Right atrium auricular region (tissue), 2 donors: ENCODE results near the gene ZNF488. TPM values are rescaled to one million over a fixed set of nuclear protein-coding genes. Genes with fewer than 3 reads are reported as not detected.

Source experiments
- DNase-seq: peaks from one replicate; pipeline ENCODE4 v3.0.0-alpha.2; 2019; ENCODE audit warnings: low spot score
- H3K27ac ChIP-seq, 2 donors: fragments of 200-600 bp; sonication (generic); 1 replicate in 1 of 2; 2 replicates in 1 of 2; pipeline ENCODE4 v1.5.1; 2016 to 2019
- H3K27me3 ChIP-seq, 2 donors: fragments of 200-600 bp; sonication (generic); one replicate each; pipeline versions ENCODE4 v1.5.1 to v1.6.0; 2017 to 2019
- H3K36me3 ChIP-seq: fragments of 200-600 bp; sonication (generic); one replicate; pipeline ENCODE4 v1.5.1; 2016
- H3K4me1 ChIP-seq, 2 donors: fragments of 200-600 bp; sonication (generic); one replicate each; pipeline versions ENCODE4 v1.5.1 to v1.6.0; 2017 to 2019
- H3K4me3 ChIP-seq, 2 donors: fragments of 200-600 bp; sonication (generic); 1 replicate in 1 of 2; 2 replicates in 1 of 2; pipeline ENCODE4 v1.5.1; 2017 to 2019; ENCODE audit warnings: mild to moderate bottlenecking in 1 of 2, moderate library complexity in 1 of 2
- H3K9me3 ChIP-seq, 2 donors: fragments of 200-600 bp; sonication (generic); one replicate each; pipeline ENCODE4 v1.5.1; 2019
- CTCF ChIP-seq, 2 donors: fragments of 200-600 bp; sonication (generic); IDR thresholded peaks; one replicate each; pipeline ENCODE4 v1.5.1; 2019; ENCODE audit warnings: antibody characterized with exemption in 2 of 2
- total RNA-seq, 2 donors: library from RNA; depleted of rRNA; stranded (reverse); fragments of >200 nt; gene quantifications; one replicate each; pipeline ENCODE4 v1.1.0, GENCODE V29; 2016

The ZNF488 gene
- total RNA-seq, 2 donors from 2014 or later: not detected

- no peak overlapping the region for H3K4me3 ChIP-seq
- DNase-seq: no peak
- TF ChIP-seq CTCF (IDR thresholded peaks at IDR 0.05): no peak
Observed at GRCh38 chr10:47350671-47351640, 33.1 kb downstream of the ZNF488 start.

DNA sequence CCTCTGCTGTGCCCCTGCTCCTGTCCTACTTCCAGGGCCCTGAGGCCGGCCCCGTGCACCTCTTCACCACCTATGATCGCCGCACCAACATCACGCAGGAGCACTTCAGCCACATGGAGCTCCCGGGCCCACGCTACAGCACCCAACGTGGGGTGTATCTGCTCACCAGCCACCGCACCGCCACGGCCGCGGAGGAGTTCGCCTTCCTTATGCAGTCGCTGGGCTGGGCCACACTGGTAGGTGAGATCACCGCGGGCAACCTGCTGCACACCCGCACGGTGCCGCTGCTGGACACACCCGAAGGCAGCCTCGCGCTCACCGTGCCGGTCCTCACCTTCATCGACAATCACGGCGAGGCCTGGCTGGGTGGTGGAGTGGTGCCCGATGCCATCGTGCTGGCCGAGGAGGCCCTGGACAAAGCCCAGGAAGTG lies 34.1 kb downstream of the ZNF488 start:
- no peak overlapping the region for H3K4me3 ChIP-seq
- TF ChIP-seq CTCF (IDR thresholded peaks at IDR 0.05): no peak
- H3K27me3 ChIP-seq: no peaks in the 10 kb centered on the region
- no peak overlapping the region for H3K27ac ChIP-seq
- no peaks in the 10 kb centered on the region for H3K4me1 ChIP-seq
- DNase-seq: no peak
- H3K9me3 ChIP-seq: no peaks in the 10 kb centered on the region
- no peaks in the 10 kb centered on the region for H3K36me3 ChIP-seq

More at GRCh38 chr10:47350671-47351640, 33.1 kb downstream of the ZNF488 start:
- Histone ChIP-seq H3K4me1 (no peaks in the 10 kb centered on the region), H3K36me3 (no peaks in the 10 kb centered on the region), H3K9me3 (no peaks in the 10 kb centered on the region), H3K27me3 (no peaks in the 10 kb centered on the region), H3K27ac (no peak overlapping the region)

- no peaks in the 10 kb centered on the region for H3K36me3 ChIP-seq
- no peak for DNase-seq
- no peaks in the 10 kb centered on the region for H3K4me1 ChIP-seq
- H3K4me3 ChIP-seq: no peak overlapping the region
- no peaks in the 10 kb centered on the region for H3K27me3 ChIP-seq
- H3K9me3 ChIP-seq: no peaks in the 10 kb centered on the region
- no peak overlapping the region for H3K27ac ChIP-seq
- no peak for TF ChIP-seq CTCF (IDR thresholded peaks at IDR 0.05)
Observed at GRCh38 chr10:47349516-47349915, 34.6 kb downstream of the ZNF488 start.

DNA sequence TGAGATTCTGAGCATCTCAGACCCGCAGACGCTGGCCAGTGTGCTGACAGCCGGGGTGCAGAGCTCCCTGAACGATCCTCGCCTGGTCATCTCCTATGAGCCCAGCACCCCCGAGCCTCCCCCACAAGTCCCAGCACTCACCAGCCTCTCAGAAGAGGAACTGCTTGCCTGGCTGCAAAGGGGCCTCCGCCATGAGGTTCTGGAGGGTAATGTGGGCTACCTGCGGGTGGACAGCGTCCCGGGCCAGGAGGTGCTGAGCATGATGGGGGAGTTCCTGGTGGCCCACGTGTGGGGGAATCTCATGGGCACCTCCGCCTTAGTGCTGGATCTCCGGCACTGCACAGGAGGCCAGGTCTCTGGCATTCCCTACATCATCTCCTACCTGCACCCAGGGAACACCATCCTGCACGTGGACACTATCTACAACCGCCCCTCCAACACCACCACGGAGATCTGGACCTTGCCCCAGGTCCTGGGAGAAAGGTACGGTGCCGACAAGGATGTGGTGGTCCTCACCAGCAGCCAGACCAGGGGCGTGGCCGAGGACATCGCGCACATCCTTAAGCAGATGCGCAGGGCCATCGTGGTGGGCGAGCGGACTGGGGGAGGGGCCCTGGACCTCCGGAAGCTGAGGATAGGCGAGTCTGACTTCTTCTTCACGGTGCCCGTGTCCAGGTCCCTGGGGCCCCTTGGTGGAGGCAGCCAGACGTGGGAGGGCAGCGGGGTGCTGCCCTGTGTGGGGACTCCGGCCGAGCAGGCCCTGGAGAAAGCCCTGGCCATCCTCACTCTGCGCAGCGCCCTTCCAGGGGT lies 35.2 kb downstream of the ZNF488 start:
- H3K9me3 ChIP-seq: no peaks in the 10 kb centered on the region
- TF ChIP-seq CTCF (IDR thresholded peaks at IDR 0.05): no peak

GRCh38 chr10:47348138-47348651 lies 35.9 kb downstream of the ZNF488 start, which contains the start of gene RBP3:
Gene RBP3 (plus strand): TSS chr10:47348363. CDS start chr10:47348485, 122 bp downstream.
- H3K36me3 ChIP-seq: no peaks in the 10 kb centered on the region
- H3K4me3 ChIP-seq: no peak within 1 kb of the TSS
- no peaks in the 10 kb centered on the region for H3K9me3 ChIP-seq
- DNase-seq: no peak
- no peaks in the 10 kb centered on the region for H3K4me1 ChIP-seq
- TF ChIP-seq CTCF (IDR thresholded peaks at IDR 0.05): no peak
- H3K27ac ChIP-seq: no peak within 1 kb of the TSS
- H3K27me3 ChIP-seq: no peaks in the 10 kb centered on the region

More for the DNA sequence above, 35.2 kb downstream of the ZNF488 start:
- Histone ChIP-seq H3K27ac (no peak overlapping the region), H3K27me3 (no peaks in the 10 kb centered on the region), H3K4me3 (no peak overlapping the region), H3K36me3 (no peaks in the 10 kb centered on the region), H3K4me1 (no peaks in the 10 kb centered on the region)
- no peak for DNase-seq
